Hepatocyte (in vitro differentiated cells): ENCODE data around the gene HNRNPK. TPM values are rescaled to one million over a fixed set of nuclear protein-coding genes. Genes with fewer than 3 reads are reported as not detected.

Source experiments
- DNase-seq: peaks from one replicate; pipeline ENCODE4 v3.0.0-alpha.2; 2016; ENCODE audit warnings: low spot score
- H2AFZ ChIP-seq: fragments of 200-600 bp; sonication (generic); 2 replicates; pipeline ENCODE4 v1.6.0; 2016; ENCODE audit warnings: antibody characterized with exemption, mild to moderate bottlenecking
- H3K27ac ChIP-seq: fragments of 200-600 bp; sonication (generic); 2 replicates; pipeline ENCODE4 v1.5.1; 2016; ENCODE audit warnings: mild to moderate bottlenecking
- H3K27me3 ChIP-seq: fragments of 200-600 bp; sonication (generic); 2 replicates; pipeline ENCODE4 v1.6.1; 2016
- H3K36me3 ChIP-seq: fragments of 200-600 bp; sonication (generic); replicated peaks from 2 replicates; pipeline ENCODE4 v1.5.1; 2016; ENCODE audit warnings: low read depth; ENCODE audit not compliant: insufficient read depth
- H3K4me1 ChIP-seq: fragments of 200-600 bp; sonication (generic); 2 replicates; pipeline ENCODE4 v1.5.1; 2016; ENCODE audit warnings: mild to moderate bottlenecking, moderate library complexity; ENCODE audit not compliant: insufficient read depth
- H3K4me2 ChIP-seq: fragments of 200-600 bp; sonication (generic); 2 replicates; pipeline ENCODE4 v1.6.0; 2016
- H3K4me3 ChIP-seq: fragments of 200-600 bp; sonication (generic); 2 replicates; pipeline ENCODE4 v1.5.1; 2016; ENCODE audit warnings: mild to moderate bottlenecking
- H3K79me2 ChIP-seq: fragments of 200-600 bp; sonication (generic); 2 replicates; pipeline ENCODE4 v1.6.0; 2017; ENCODE audit warnings: mild to moderate bottlenecking
- H3K9me2 ChIP-seq: fragments of 200-600 bp; sonication (generic); replicated peaks from 2 replicates; pipeline ENCODE4 v1.6.0; 2017; ENCODE audit warnings: mild to moderate bottlenecking; ENCODE audit not compliant: insufficient read depth
- H3K9me3 ChIP-seq: fragments of 200-600 bp; sonication (generic); 2 replicates; pipeline ENCODE4 v1.5.1; 2016; ENCODE audit warnings: low read depth, mild to moderate bottlenecking
- H4K20me1 ChIP-seq: fragments of 200-600 bp; sonication (generic); 2 replicates; pipeline ENCODE4 v1.6.0; 2016; ENCODE audit warnings: mild to moderate bottlenecking; ENCODE audit not compliant: insufficient read depth, poor library complexity, severe bottlenecking
- CTCF ChIP-seq: fragments of 200-600 bp; sonication (generic); IDR thresholded peaks from 2 replicates; pipeline ENCODE4 v1.5.1; 2016; ENCODE audit warnings: antibody characterized with exemption, mild to moderate bottlenecking; ENCODE audit not compliant: poor library complexity
- EZH2 ChIP-seq: fragments of 200-600 bp; sonication (generic); IDR thresholded peaks from 2 replicates; pipeline ENCODE4 v1.6.1; 2016; ENCODE audit warnings: antibody characterized with exemption, mild to moderate bottlenecking, borderline replicate concordance
- EZH2phosphoT487 ChIP-seq: fragments of 200-600 bp; sonication (generic); IDR thresholded peaks from one replicate; pipeline ENCODE4 v1.6.1; 2018; ENCODE audit warnings: antibody characterized with exemption, mild to moderate bottlenecking, low read depth, moderate library complexity; ENCODE audit not compliant: unreplicated experiment, severe bottlenecking
- WGBS: methylation state at CpG from one replicate; pipeline ENCODE4 v1.1.6; 2016; ENCODE audit warnings: low lambda C conversion rate; ENCODE audit errors: missing lambda C conversion rate; 5-methylcytosine and 5-hydroxymethylcytosine counted together
- polyA plus RNA-seq: library from polyadenylated mRNA; unstranded; fragments of >200 nt; fragmentation: Nextera tagmentation; extraction: Ambion mirVana; gene quantifications from 2 replicates; pipeline ENCODE4 v1.2.1, GENCODE V29; 2016
- total RNA-seq: library from RNA; depleted of rRNA; stranded (reverse); fragments of >200 nt; gene quantifications from 2 replicates; pipeline ENCODE4 v1.2.3, GENCODE V29; 2014

The HNRNPK gene
- total and polyA plus RNA-seq, 2 experiments from 2014 or later, result 458 to 579 TPM

DNA sequence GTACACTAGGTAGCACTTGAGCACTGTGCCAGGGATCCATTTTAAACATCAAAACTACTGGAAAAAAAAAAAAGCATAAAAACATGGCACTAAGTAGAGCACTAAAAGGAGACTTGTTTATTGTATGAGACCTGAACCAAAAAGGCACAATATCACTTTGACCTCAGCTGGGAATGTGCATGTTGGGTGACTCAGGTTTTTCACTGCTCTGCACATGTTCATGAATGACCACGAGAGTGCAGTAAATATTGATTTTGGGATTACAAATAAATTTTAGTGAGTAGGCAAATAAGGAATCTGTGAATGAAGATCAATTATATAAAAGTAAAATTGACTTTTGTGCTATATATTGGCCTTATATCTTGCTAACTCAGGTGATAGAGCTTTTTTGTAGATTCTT, 12.4 kb upstream of the HNRNPK start:
- TF ChIP-seq CTCF, result no peak
- no peak for TF ChIP-seq EZH2
- no peak for TF ChIP-seq EZH2phosphoT487
- no peak overlapping the region for H3K27ac ChIP-seq
- H3K9me2 ChIP-seq, result no peaks in the 10 kb centered on the region
- H3K27me3 ChIP-seq, result no peaks in the 10 kb centered on the region
- peak; percentile 36 for DNase-seq
- H2AFZ ChIP-seq, result no peak overlapping the region
- H3K4me3 ChIP-seq, result no peak overlapping the region
- no peaks in the 10 kb centered on the region for H3K9me3 ChIP-seq
- no peaks in the 10 kb centered on the region for H3K4me1 ChIP-seq
- no peak overlapping the region for H3K4me2 ChIP-seq
- no peaks in the 10 kb centered on the region for H4K20me1 ChIP-seq
- H3K36me3 ChIP-seq, result no peaks in the 10 kb centered on the region
- WGBS, result 61% methylated on average over 1 of the region's 1 CpG
- H3K79me2 ChIP-seq, result peaks cover 40% of the 10 kb centered on the region

DNA sequence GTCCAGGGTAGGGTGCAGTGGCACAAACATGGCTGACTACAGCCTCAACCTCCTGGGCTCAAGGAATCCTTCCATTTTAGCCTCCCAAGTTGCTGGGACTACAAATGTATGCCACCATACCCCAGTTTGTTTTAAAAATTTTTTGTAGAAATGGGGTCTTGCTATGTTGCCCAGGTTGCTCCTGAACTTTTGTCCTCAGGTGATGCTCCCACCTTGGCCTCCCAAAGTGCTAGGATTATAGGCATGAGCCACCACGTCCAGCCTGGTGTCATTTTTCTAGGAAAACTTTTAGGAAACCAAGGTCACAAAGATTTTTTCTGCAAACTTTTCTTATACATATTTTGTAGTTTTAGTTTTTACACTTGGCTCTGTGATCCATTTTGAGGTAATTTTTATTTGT, 11.3 kb upstream of the HNRNPK start:
- no peak overlapping the region for H3K4me3 ChIP-seq
- TF ChIP-seq CTCF, result no peak
- no peak for TF ChIP-seq EZH2phosphoT487
- no peak for TF ChIP-seq EZH2
- peaks cover 36% of the 10 kb centered on the region for H3K79me2 ChIP-seq
- H3K9me2 ChIP-seq, result no peaks in the 10 kb centered on the region
- no peaks in the 10 kb centered on the region for H4K20me1 ChIP-seq
- H3K4me1 ChIP-seq, result no peaks in the 10 kb centered on the region
- H3K9me3 ChIP-seq, result no peaks in the 10 kb centered on the region
- DNase-seq, result no peak
- H3K27ac ChIP-seq, result no peak overlapping the region
- no peaks in the 10 kb centered on the region for H3K36me3 ChIP-seq
- H3K4me2 ChIP-seq, result no peak overlapping the region
- H2AFZ ChIP-seq, result no peak overlapping the region
- H3K27me3 ChIP-seq, result no peaks in the 10 kb centered on the region
- 96% methylated on average over 1 of the region's 1 CpG for WGBS

DNA sequence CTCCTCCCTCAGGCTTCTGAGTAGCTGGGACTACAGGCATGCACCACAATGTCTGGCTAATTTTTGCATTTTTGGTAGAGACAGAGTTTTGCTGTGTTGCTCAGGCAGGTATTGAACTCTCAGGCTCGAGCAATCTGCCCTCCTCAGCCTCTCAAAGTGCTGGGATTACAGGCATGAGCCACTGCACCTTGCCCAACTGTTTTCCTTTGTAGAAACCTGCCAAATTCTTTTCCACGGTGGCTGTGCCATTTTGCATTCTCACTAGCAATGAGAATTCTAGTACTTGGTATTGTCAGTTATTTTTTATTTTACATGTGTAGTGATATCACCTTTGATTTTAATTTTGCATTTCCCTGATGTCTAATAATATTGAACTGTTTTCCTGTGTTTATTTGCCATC, 8.4 kb upstream of the HNRNPK start:
- Histone ChIP-seq H3K4me3 (no peak overlapping the region), H3K9me2 (no peaks in the 10 kb centered on the region), H3K36me3 (no peaks in the 10 kb centered on the region), H3K27ac (no peak overlapping the region), H3K4me1 (no peaks in the 10 kb centered on the region), H3K9me3 (no peaks in the 10 kb centered on the region), H2AFZ (no peak overlapping the region), H4K20me1 (no peaks in the 10 kb centered on the region), H3K79me2 (peaks cover 49% of the 10 kb centered on the region), H3K4me2 (no peak overlapping the region), H3K27me3 (no peaks in the 10 kb centered on the region)
- TF ChIP-seq EZH2, result no peak
- 93% methylated on average over 2 of the region's 2 CpGs for WGBS
- no peak for DNase-seq

GRCh38 chr9:83987402-83987791, 7.4 kb upstream of the HNRNPK start:
- WGBS, result 100% methylated on average over 1 of the region's 1 CpG
- H3K79me2 ChIP-seq, result peaks cover 59% of the 10 kb centered on the region
- H3K9me2 ChIP-seq, result no peaks in the 10 kb centered on the region
- no peaks in the 10 kb centered on the region for H3K36me3 ChIP-seq
- H3K27me3 ChIP-seq, result no peaks in the 10 kb centered on the region
- no peak for DNase-seq
- H3K4me2 ChIP-seq, result peak overlapping the region; percentile 38
- no peak overlapping the region for H2AFZ ChIP-seq
- no peaks in the 10 kb centered on the region for H4K20me1 ChIP-seq
- H3K4me3 ChIP-seq, result no peak overlapping the region
- TF ChIP-seq CTCF, result no peak
- no peak for TF ChIP-seq EZH2
- no peak for TF ChIP-seq EZH2phosphoT487
- H3K4me1 ChIP-seq, result no peaks in the 10 kb centered on the region
- peak overlapping the region; percentile 22 for H3K27ac ChIP-seq
- H3K9me3 ChIP-seq, result no peaks in the 10 kb centered on the region
